Dendritic cell treated with granulocyte-macrophage colony-stimulating factor and Interleukin-4, amounts not matched to agents 40 ng/mL and 50 ng/mL, for 4 days (primary cell): ENCODE measurements around the gene PCDHA7.
A peak's percentile ranks its signal among the peaks of the same experiment; 100 is the strongest.
"Not testable (repeated sequence)": the region's sequence is repeated elsewhere in the genome, so short reads cannot be mapped to it uniquely, and the experiment has no call there.

Experiments
- H3K27ac Mint-ChIP-seq: one replicate; pipeline ENCODE4 v1.8.0; 2022; ENCODE audit warnings: mild to moderate bottlenecking, mixed read lengths
- H3K27me3 Mint-ChIP-seq: one replicate; pipeline ENCODE4 v1.8.0; 2022; ENCODE audit warnings: mild to moderate bottlenecking, mixed read lengths
- H3K36me3 Mint-ChIP-seq: one replicate; pipeline ENCODE4 v1.8.0; 2022; ENCODE audit warnings: low read depth, mixed read lengths
- H3K4me1 Mint-ChIP-seq: one replicate; pipeline ENCODE4 v1.8.0; 2022; ENCODE audit warnings: low read depth, mixed read lengths
- H3K4me3 Mint-ChIP-seq: one replicate; pipeline ENCODE4 v1.8.0; 2022; ENCODE audit warnings: mild to moderate bottlenecking, moderate library complexity, mixed read lengths
- H3K9me3 Mint-ChIP-seq: one replicate; pipeline ENCODE4 v1.8.0; 2022; ENCODE audit warnings: mixed read lengths
- intact Hi-C: fragments of 100-400 bp; cut with micrococcal nuclease; formaldehyde crosslinking; loops from one replicate; pipeline ENCODE4 v1.15.0; 2022

Gene PCDHA7, protein sequence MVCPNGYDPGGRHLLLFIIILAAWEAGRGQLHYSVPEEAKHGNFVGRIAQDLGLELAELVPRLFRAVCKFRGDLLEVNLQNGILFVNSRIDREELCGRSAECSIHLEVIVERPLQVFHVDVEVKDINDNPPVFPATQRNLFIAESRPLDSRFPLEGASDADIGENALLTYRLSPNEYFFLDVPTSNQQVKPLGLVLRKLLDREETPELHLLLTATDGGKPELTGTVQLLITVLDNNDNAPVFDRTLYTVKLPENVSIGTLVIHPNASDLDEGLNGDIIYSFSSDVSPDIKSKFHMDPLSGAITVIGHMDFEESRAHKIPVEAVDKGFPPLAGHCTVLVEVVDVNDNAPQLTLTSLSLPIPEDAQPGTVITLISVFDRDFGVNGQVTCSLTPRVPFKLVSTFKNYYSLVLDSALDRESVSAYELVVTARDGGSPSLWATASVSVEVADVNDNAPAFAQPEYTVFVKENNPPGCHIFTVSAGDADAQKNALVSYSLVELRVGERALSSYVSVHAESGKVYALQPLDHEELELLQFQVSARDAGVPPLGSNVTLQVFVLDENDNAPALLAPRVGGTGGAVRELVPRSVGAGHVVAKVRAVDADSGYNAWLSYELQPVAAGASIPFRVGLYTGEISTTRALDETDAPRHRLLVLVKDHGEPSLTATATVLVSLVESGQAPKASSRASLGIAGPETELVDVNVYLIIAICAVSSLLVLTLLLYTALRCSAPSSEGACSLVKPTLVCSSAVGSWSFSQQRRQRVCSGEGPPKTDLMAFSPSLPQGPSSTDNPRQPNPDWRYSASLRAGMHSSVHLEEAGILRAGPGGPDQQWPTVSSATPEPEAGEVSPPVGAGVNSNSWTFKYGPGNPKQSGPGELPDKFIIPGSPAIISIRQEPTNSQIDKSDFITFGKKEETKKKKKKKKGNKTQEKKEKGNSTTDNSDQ

DNA sequence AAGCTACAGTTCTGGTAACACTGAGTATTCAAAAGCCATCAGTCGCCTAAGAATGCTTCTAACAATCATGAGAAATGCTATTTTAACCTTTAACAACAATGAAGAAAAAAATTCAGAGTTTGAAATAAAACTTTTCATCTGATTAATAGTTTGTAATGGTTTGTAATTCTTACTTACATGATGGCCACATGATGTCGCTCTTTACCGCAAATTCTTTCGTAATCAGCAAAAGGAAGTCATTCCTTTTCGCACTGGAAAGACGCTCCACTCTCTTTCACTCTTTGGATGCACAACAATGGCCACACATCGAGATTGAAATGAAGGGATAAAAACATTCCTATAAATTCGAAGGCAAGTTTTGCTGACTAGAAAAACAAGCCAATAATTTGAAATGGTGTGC lies at the start of gene PCDHA7:
Gene PCDHA7, plus strand, starts transcription at position 277 of the 400 bp plus-strand sequence. Its CDS starts 115 bp downstream, at position 392.
- H3K36me3 Mint-ChIP-seq, result no peaks in the 10 kb centered on the region
- H3K27me3 Mint-ChIP-seq, result peaks cover 26% of the 10 kb centered on the region
- no peaks in the 10 kb centered on the region for H3K4me1 Mint-ChIP-seq
- peaks cover 53% of the 10 kb centered on the region for H3K9me3 Mint-ChIP-seq
- H3K27ac Mint-ChIP-seq, result no peak within 1 kb of the TSS
- H3K4me3 Mint-ChIP-seq, result no peak within 1 kb of the TSS
- intact Hi-C loops, result no loop called here

DNA sequence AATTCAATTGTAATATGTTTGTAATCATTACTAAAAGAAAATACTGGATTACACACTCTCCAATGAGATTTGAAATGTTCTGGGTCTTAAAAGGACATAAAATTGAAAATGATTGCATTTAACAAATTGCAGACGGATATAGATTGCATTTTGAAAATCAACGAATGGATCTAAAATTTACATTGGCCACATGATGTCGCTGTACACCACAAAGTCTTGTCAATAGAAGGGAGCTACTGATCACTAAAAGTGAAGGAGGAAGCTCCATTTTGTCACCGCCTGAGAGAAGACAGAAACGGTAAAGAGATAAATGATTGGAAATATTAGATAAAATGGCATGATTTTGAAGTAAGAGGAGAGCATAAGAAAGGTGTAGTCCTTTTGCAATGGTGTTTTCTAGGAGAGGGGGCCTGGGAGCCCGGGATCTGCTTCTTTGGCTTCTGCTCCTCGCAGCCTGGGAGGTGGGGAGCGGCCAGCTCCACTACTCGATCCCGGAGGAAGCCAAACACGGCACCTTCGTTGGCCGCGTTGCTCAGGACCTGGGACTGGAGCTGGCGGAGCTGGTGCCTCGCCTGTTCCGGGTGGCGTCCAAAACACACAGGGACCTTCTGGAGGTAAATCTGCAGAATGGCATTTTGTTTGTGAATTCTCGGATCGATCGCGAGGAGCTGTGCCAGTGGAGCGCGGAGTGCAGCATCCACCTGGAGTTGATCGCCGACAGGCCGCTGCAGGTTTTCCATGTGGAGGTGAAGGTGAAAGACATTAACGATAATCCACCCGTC lies 48.0 kb upstream of the PCDHA7 start, which contains the start of gene PCDHA1:
Gene PCDHA1, plus strand, starts transcription at position 236 of the 782 bp plus-strand sequence.
- Mint-ChIP-seq H3K4me3 (no peak within 1 kb of the TSS), H3K9me3 (peaks cover 77% of the 10 kb centered on the region), H3K36me3 (no peaks in the 10 kb centered on the region), H3K27me3 (peaks cover 31% of the 10 kb centered on the region), H3K27ac (no peak within 1 kb of the TSS), H3K4me1 (no peaks in the 10 kb centered on the region)
- intact Hi-C loops, result no loop called here

DNA sequence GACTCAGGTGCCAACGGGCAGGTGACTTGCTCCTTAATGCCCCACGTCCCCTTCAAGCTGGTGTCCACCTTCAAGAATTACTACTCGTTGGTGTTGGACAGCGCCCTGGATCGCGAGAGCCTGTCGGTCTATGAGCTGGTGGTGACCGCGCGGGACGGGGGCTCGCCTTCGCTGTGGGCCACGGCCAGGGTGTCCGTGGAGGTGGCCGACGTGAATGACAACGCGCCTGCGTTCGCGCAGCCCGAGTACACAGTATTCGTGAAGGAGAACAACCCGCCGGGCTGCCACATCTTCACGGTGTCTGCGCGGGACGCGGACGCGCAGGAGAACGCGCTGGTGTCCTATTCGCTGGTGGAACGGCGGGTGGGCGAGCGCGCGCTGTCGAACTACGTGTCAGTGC lies 46.6 kb upstream of the PCDHA7 start:
- H3K4me3 Mint-ChIP-seq, H3K4me1 Mint-ChIP-seq, intact Hi-C loops, H3K36me3 Mint-ChIP-seq, H3K27ac Mint-ChIP-seq: not testable (repeated sequence)
- Mint-ChIP-seq H3K27me3 (peaks cover 31% of the 10 kb centered on the region), H3K9me3 (peaks cover 76% of the 10 kb centered on the region)

DNA sequence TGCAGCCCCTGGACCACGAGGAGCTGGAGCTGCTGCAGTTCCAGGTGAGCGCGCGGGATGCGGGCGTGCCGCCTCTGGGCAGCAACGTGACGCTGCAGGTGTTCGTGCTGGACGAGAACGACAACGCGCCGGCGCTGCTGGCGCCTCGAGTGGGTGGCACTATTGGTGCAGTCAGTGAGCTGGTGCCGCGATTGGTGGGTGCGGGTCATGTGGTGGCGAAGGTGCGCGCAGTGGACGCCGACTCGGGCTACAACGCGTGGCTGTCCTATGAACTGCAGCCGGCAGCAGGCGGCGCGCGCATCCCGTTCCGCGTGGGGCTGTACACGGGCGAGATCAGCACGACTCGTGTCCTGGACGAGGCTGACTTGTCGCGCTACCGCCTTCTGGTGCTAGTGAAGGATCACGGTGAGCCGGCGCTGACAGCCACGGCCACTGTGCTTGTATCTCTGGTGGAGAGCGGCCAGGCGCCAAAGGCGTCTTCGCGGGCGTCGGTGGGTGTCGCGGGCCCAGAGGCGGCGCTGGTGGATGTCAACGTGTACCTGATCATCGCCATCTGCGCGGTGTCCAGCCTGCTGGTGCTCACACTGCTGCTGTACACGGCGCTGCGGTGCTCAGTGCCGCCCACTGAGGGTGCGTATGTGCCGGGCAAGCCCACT lies 46.1 kb upstream of the PCDHA7 start:
- Mint-ChIP-seq H3K27me3 (peaks cover 31% of the 10 kb centered on the region), H3K9me3 (peaks cover 76% of the 10 kb centered on the region)
- H3K27ac Mint-ChIP-seq, intact Hi-C loops, H3K4me1 Mint-ChIP-seq, H3K4me3 Mint-ChIP-seq, H3K36me3 Mint-ChIP-seq: not testable (repeated sequence)

DNA sequence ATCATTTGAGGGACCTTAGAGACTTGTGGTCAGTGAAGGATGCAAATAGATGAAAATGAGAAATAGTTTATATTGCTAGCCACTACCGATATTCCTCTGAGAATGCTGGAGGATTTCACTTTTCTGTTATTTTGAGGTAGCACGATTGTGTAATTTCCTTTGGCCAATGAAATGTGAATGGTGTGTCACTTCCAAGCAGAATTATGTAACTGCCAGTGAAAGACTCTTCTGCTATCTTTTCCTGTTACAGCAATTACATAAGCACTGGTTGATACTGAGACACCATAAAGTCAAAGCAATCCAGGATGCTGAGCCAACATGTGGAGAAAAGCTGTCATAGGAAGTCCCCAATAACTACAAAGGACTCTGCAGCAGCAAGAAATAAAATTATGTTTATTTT lies 43.0 kb upstream of the PCDHA7 start:
- H3K27ac Mint-ChIP-seq, result no peak overlapping the region
- intact Hi-C loops, result no loop called here
- H3K36me3 Mint-ChIP-seq, result no peaks in the 10 kb centered on the region
- peaks cover 41% of the 10 kb centered on the region for H3K27me3 Mint-ChIP-seq
- H3K9me3 Mint-ChIP-seq, result peaks cover 81% of the 10 kb centered on the region
- H3K4me1 Mint-ChIP-seq, result no peaks in the 10 kb centered on the region
- H3K4me3 Mint-ChIP-seq, result no peak overlapping the region

DNA sequence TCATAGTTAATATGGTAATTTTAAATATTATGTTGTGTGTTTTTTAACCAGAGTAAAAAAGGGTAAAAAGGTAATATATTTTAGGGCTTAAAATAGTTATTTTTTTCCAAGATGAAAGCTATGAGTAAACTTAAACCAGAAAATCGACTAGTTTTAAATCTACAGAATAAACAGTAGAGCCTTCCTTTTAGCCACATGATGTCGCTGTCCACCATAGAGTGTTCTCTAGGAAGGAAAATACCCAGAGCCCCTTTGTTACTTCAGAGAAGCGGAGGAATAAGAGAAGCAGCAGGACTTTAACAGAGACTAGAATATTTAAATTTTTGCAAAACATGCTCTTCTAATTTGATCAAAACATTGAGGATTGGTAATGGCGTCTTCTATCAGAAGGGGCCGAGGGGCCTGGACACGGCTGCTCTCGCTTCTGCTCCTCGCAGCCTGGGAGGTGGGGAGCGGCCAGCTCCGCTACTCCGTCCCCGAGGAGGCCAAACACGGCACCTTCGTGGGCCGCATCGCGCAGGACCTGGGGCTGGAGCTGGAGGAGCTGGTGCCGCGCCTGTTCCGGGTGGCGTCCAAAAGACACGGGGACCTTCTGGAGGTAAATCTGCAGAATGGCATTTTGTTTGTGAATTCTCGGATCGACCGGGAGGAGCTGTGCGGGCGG lies 39.3 kb upstream of the PCDHA7 start, which contains the start of gene PCDHA2:
Gene PCDHA2, plus strand, starts transcription at position 258 of the 664 bp plus-strand sequence.
- intact Hi-C loops, result no loop called here
- Mint-ChIP-seq H3K4me3 (no peak within 1 kb of the TSS), H3K27me3 (peaks cover 17% of the 10 kb centered on the region), H3K27ac (no peak within 1 kb of the TSS), H3K4me1 (no peaks in the 10 kb centered on the region), H3K36me3 (no peaks in the 10 kb centered on the region), H3K9me3 (peaks cover 60% of the 10 kb centered on the region)

DNA sequence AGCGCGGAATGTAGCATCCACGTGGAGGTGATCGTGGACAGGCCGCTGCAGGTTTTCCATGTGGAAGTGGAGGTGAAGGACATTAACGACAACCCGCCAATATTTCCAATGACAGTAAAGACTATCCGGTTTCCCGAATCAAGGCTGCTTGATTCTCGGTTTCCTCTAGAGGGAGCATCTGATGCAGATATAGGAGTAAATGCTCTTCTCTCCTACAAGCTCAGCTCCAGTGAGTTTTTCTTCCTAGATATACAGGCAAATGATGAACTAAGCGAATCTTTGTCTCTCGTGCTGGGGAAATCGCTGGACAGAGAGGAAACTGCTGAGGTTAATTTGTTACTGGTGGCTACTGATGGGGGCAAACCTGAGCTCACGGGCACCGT lies 38.8 kb upstream of the PCDHA7 start:
- H3K27me3 Mint-ChIP-seq, result peaks cover 17% of the 10 kb centered on the region
- no peak overlapping the region for H3K27ac Mint-ChIP-seq
- intact Hi-C loops, result no loop called here
- peaks cover 57% of the 10 kb centered on the region for H3K9me3 Mint-ChIP-seq
- H3K4me1 Mint-ChIP-seq, result no peaks in the 10 kb centered on the region
- no peaks in the 10 kb centered on the region for H3K36me3 Mint-ChIP-seq
- H3K4me3 Mint-ChIP-seq, result no peak overlapping the region

DNA sequence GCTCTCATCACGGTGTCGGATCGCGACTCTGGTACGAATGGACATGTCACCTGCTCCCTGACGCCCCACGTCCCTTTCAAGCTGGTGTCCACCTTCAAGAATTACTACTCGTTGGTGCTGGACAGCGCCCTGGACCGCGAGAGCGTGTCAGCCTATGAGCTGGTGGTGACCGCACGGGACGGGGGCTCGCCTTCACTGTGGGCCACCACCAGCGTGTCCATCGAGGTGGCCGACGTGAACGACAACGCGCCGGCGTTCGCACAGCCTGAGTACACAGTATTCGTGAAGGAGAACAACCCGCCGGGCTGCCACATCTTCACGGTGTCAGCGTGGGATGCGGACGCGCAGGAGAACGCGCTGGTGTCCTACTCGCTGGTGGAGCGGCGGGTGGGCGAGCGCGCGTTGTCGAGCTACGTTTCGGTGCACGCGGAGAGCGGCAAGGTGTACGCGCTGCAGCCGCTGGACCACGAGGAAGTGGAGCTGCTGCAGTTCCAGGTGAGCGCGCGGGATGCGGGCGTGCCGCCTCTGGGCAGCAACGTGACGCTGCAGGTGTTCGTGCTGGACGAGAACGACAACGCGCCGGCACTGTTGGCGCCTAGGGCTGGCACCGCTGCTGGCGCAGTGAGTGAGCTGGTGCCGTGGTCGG lies 37.9 kb upstream of the PCDHA7 start:
- H3K36me3 Mint-ChIP-seq, H3K27ac Mint-ChIP-seq, H3K4me3 Mint-ChIP-seq, intact Hi-C loops, H3K4me1 Mint-ChIP-seq: not testable (repeated sequence)
- peaks cover 20% of the 10 kb centered on the region for H3K27me3 Mint-ChIP-seq
- H3K9me3 Mint-ChIP-seq, result peaks cover 60% of the 10 kb centered on the region

DNA sequence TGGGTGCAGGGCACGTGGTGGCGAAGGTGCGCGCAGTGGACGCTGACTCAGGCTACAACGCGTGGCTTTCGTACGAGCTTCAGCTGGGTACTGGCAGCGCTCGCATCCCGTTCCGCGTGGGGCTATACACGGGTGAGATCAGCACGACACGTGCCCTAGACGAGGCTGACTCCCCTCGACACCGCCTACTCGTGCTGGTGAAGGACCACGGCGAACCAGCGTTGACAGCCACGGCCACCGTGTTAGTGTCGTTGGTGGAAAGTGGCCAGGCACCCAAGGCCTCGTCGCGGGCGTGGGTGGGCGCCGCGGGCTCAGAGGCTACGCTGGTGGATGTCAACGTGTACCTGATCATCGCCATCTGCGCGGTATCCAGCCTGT lies 37.4 kb upstream of the PCDHA7 start:
- Mint-ChIP-seq H3K36me3 (no peaks in the 10 kb centered on the region), H3K27me3 (peaks cover 22% of the 10 kb centered on the region), H3K27ac (no peak overlapping the region), H3K4me1 (no peaks in the 10 kb centered on the region), H3K4me3 (no peak overlapping the region), H3K9me3 (peaks cover 62% of the 10 kb centered on the region)
- intact Hi-C loops, result no loop called here

DNA sequence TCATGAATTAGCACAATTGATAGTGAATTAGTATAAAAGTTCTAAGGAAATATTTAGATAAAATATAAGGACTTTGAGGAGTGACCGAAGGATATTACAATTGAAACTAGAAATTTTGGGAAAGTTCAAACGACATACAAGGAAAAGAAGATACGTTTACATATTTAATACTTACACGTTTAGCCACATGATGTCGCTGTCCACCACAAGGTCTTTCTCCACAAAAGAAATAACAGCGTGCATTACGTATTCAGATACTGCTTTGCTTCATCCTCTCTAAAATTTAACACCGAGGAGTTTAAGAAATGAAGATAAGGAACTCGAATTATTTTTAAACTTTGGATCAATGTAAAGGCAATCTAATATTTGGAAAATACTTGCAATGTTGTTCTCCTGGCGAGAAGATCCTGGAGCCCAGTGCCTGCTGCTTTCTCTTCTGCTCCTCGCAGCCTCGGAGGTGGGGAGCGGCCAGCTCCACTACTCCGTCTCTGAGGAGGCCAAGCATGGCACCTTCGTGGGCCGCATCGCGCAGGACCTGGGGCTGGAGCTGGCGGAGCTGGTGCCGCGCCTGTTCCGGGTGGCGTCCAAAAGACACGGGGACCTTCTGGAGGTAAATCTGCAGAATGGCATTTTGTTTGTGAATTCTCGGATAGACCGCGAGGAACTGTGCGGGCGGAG lies 33.1 kb upstream of the PCDHA7 start, which contains the start of gene PCDHA3:
Gene PCDHA3, plus strand, starts transcription at position 242 of the 678 bp plus-strand sequence.
- H3K27me3 Mint-ChIP-seq, result peaks cover 30% of the 10 kb centered on the region
- no peaks in the 10 kb centered on the region for H3K4me1 Mint-ChIP-seq
- peak within 1 kb of the TSS; percentile 37 for H3K4me3 Mint-ChIP-seq
- intact Hi-C loops, result no loop called here
- no peak within 1 kb of the TSS for H3K27ac Mint-ChIP-seq
- no peaks in the 10 kb centered on the region for H3K36me3 Mint-ChIP-seq
- peaks cover 62% of the 10 kb centered on the region for H3K9me3 Mint-ChIP-seq

DNA sequence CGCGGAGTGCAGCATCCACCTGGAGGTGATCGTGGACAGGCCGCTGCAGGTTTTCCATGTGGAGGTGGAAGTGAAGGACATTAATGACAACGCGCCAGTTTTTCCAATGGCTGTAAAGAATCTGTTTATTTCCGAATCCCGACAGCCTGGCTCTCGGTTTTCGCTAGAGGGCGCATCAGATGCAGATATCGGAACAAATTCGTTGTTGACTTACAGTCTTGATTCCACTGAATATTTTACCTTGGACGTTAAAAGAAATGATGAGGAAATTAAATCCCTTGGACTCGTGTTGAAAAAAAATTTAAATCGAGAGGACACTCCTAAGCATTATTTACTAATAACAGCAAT lies 32.6 kb upstream of the PCDHA7 start:
- H3K9me3 Mint-ChIP-seq, result peaks cover 57% of the 10 kb centered on the region
- no peaks in the 10 kb centered on the region for H3K36me3 Mint-ChIP-seq
- H3K4me3 Mint-ChIP-seq, result no peak overlapping the region
- H3K27me3 Mint-ChIP-seq, result peaks cover 26% of the 10 kb centered on the region
- intact Hi-C loops, result no loop called here
- no peak overlapping the region for H3K27ac Mint-ChIP-seq
- no peaks in the 10 kb centered on the region for H3K4me1 Mint-ChIP-seq

DNA sequence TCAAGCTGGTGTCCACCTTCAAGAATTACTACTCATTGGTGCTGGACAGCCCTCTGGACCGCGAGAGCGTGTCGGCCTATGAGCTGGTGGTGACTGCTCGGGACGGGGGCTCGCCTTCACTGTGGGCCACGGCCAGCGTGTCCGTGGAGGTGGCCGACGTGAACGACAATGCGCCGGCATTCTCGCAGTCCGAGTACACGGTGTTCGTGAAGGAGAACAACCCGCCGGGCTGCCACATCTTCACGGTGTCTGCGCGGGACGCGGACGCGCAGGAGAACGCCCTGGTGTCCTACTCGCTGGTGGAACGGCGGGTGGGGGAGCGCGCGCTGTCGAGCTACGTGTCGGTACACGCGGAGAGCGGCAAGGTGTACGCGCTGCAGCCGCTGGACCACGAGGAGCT lies 31.7 kb upstream of the PCDHA7 start:
- H3K4me3 Mint-ChIP-seq, intact Hi-C loops, H3K27ac Mint-ChIP-seq, H3K4me1 Mint-ChIP-seq, H3K36me3 Mint-ChIP-seq: not testable (repeated sequence)
- peaks cover 50% of the 10 kb centered on the region for H3K9me3 Mint-ChIP-seq
- peaks cover 29% of the 10 kb centered on the region for H3K27me3 Mint-ChIP-seq
